22Rv1 (cell line): ENCODE results near the gene ANO8.
A peak's percentile ranks its signal among the peaks of the same experiment; 100 is the strongest.

Experiments
- H3K27ac ChIP-seq: fragments of 450-650 bp; 2 replicates; pipeline ENCODE4 v1.5.1; 2017
- CTCF ChIP-seq: fragments of 450-650 bp; IDR thresholded peaks from 2 replicates; pipeline ENCODE4 v1.5.1; 2017; ENCODE audit warnings: mild to moderate bottlenecking
- ZFX ChIP-seq: fragments of 450-650 bp; IDR thresholded peaks from 2 replicates; pipeline ENCODE4 v1.6.1; 2017; ENCODE audit warnings: antibody characterized with exemption, borderline replicate concordance

Gene ANO8

GRCh38 chr19:17305216-17305516 is 29.5 kb downstream of the ANO8 start:
- H3K27ac ChIP-seq: peak overlapping the region; percentile 97

DNA sequence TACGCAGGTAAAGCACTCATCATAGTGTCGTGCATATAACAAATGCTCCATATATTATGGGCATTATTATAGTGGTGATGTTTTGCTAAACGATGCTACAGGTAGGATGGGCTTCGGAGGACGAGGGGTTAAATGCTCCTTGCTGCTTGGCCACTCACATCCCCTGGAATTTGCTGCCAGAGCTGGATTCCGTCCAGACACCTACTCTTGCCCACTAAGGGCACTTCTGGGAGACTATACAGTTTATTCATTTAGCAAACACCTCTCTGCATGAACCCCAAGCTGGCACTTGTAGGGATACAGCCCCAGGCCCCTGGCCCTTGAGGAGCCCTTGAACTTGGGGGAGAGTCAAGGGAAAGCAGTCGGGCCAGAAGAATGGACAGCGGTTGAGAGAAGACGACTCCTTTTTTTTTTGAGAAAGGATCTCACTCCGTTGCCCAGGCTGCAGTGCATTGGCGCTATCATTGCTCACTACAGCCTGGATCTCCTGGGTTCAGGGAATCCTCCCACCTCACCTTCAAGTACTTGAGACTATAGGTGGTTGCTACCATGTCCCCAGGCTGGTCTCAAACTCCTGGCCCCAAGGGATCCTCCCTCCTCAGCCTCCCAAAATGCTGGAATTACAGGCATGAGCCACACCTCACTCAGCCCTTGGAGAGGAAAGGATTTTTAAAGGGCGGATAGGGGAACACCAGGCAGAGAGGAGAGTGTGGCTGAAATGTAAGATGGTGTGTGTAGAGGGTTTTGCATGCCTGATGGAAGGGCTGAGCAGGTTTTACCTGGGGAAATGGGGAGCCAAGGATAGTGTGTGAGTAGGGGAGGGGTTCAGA is 30.1 kb downstream of the ANO8 start:
- H3K27ac ChIP-seq: peak overlapping the region; percentile 97

More at GRCh38 chr19:17305216-17305516, 29.5 kb downstream of the ANO8 start:
- TF ChIP-seq ZFX: no peak
- no peak for TF ChIP-seq CTCF

GRCh38 chr19:17303940-17304267 is 30.8 kb downstream of the ANO8 start:
- H3K27ac ChIP-seq: peak overlapping the region; percentile 97; the same call in 1 of the 2 replicates
- no peak for TF ChIP-seq CTCF
- TF ChIP-seq ZFX: no peak

More for the DNA sequence above, 30.1 kb downstream of the ANO8 start:
- TF ChIP-seq CTCF: no peak
- TF ChIP-seq ZFX: no peak

DNA sequence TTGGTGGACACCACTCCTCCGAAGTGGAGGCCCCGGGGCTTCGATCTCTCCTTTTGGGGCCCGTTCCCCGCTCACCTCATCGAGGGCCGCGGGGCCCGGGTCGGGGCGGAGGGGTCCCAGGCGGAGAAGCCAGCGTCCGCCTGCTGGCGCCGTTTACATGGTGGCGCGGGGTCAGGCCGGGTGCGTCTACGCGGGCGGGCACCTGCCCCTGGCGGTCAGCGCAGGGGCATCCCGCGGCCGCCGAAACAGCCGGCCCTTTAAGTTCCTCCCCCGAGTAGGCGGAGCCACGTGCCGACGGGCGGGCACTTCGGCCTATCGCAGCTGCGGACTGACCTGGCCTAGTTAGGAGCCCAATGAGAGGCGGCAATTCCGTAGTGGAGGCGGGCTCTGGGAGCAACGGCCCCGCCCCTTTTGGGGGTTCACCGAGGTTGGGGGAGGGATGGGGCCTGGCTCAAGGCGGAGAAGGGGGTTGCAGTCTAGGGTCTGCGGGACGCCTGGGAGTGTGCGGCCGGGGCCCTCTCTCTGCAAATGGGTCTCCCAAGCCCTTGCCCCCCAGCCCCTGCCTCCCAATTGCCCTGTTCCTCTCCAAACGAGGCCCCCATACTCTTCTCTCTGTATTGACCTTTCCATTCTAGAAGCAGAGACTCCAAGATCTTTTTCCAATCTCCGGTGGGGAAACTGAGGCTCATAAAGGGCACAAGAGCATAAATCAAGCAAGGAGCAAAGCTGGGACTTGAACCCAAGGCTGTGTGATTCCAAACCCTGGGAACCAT is 31.3 kb downstream of the ANO8 start, which contains the start of gene ABHD8:
Gene ABHD8 (minus strand): TSS at position 259 of the 773 bp plus-strand sequence. CDS start 1,809 bp downstream, outside the sequence.
- TF ChIP-seq ZFX: no peak
- TF ChIP-seq CTCF: peak; percentile 78
- peak within 1 kb of the TSS; percentile 97; the same call in 1 of the 2 replicates for H3K27ac ChIP-seq

DNA sequence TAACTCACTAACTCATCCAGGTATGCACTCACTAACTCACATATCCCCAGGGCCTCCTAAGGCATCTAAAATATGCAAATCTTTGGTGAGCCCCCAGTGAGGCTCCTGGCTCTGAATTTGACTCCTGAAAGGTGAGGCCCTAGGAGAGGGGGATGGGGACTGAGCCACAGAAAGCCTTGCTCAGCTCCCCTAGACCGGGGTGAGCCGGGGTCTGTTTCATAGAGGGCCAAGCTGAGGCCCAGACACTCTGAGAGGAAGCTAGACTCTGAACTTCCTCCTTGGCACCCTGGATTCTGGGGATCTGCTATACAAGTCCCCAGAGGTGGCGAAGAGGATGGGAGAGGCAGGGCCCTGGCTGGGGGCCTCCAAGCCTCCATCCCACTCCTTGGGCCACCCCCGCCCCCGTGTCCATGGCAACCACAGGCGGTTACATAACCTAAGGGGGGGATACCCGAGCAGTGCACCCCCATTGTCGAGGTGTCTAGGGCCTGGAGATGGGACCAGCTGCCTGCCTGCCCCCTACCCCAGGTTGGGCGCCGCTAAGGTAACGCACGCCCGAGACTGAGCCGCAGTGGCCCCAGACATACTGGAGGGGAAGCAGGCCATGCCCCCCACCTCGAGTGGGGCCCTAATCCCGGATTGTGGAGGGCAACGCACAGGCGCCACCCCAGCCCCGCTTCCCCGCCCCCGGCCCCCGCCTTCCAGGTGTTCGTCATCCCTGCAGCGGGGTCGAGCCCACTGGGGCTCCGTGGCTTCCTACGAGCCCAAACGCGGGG is 32.1 kb downstream of the ANO8 start:
- TF ChIP-seq CTCF (no peak), ZFX (no peak)
- peak overlapping the region; percentile 27; the same call in 1 of the 2 replicates for H3K27ac ChIP-seq

DNA sequence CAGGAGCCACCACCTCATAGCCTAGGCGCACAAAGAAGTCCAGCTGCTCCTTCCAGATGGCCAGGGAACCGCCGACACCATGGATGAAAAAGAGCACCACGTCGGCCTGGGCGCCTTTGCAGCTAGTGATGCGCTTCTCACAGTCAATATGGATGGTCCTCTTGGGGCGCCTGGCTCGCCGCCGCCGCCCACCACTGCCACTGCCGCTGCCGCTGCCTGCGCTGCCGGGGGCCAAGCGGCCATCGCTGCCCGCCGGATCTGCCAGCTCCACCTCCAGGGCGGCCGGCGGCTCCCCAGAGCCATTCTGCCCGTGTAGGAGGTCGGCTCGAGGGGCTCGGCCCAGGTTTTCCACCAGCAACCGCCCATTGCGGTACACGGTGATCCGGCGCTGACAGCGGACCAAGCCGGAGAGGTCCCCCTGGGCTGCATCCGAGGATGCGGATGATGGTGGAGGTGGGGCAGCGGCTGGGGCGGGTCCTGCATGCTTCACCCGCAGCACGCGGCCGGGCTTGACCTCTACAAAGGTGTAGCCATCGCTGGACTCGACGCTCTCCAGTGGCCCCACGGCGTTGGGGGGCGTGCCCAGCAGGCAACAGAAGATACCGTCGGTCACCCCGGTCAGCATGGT is 33.5 kb downstream of the ANO8 start:
- TF ChIP-seq CTCF (no peak), ZFX (no peak)
- H3K27ac ChIP-seq: no peak overlapping the region
